ENCODE results near the gene TNFAIP8. TPM values are rescaled to one million over a fixed set of nuclear protein-coding genes. Genes with fewer than 3 reads are reported as not detected.

The TNFAIP8 gene
- total and polyA plus RNA-seq, 2 of the 13 experiments (the other 11 are each of a cell fraction or from before 2014, with no cell fraction given) = 6.4 to 11.2 TPM

- no peak overlapping the region for H3K4me3 ChIP-seq (replicated peaks in 1 of 3; ENCODE audit: insufficient read depth in 1 of 3, low read depth in 2 of 3, low read length in 3 of 3)
- H4K20me1 ChIP-seq (ENCODE audit: insufficient read depth, low read length) = no peaks in the 10 kb centered on the region
- no peak overlapping the region for H3K9ac ChIP-seq (ENCODE audit: insufficient read depth, low read depth, low read length)
- H3K36me3 ChIP-seq (replicated peaks in 1 of 2; ENCODE audit: control insufficient read depth in 1 of 2, insufficient read depth in 2 of 2, low read length in 2 of 2) = no peaks in the 10 kb centered on the region
- DNase-seq (ENCODE audit: low spot score) (no peak), FAIRE-seq (no peak), ATAC-seq (no peak)
- H3K4me1 ChIP-seq (ENCODE audit: insufficient read depth, low read length) = peaks cover 19% of the 10 kb centered on the region
- H2AFZ ChIP-seq (ENCODE audit: low read length) = no peak overlapping the region
- no peak for TF ChIP-seq GABPA (IDR thresholded peaks at IDR 0.05; ENCODE audit: low read depth, low read length)
- TF ChIP-seq GABPA (CRISPR knock-in tag; IDR thresholded peaks at IDR 0.05; ENCODE audit: low read depth) = no peak
- no peak for TF ChIP-seq SMAD3 (CRISPR knock-in tag; IDR thresholded peaks at IDR 0.05)
- TF ChIP-seq ZUFSP (CRISPR knock-in tag; IDR thresholded peaks at IDR 0.05; ENCODE audit: borderline replicate concordance) = no peak
- no peak for TF ChIP-seq SUZ12 (IDR thresholded peaks at IDR 0.05; ENCODE audit: low read depth, low read length)
- TF ChIP-seq SALL2 (CRISPR knock-in tag; IDR thresholded peaks at IDR 0.05) = no peak
- TF ChIP-seq GATA4 (IDR thresholded peaks at IDR 0.05; ENCODE audit: borderline replicate concordance, low read depth) = no peak
- no TSS peak for BruUV-seq (replicated peaks)
- ChIA-PET CTCF (ENCODE audit: low intra/inter-chr PET ratio, low total read pairs) (no interaction called here), POLR2A (interaction anchor here (0.8 to 1.5 kb wide), 3 partner anchors 24 to 253 kb away, joined by 3 to 6 read pairs (median 4); partner anchors contain the start of gene DMXL1)
- H3K27ac ChIP-seq (ENCODE audit: extremely low read length, insufficient read depth, low read length) = peak overlapping the region; percentile 14
- no peaks in the 10 kb centered on the region for H3K27me3 ChIP-seq (ENCODE audit: control insufficient read depth in 1 of 2, insufficient read depth in 2 of 2, low read length in 2 of 2)
- intact Hi-C loops (cut with micrococcal nuclease; ENCODE audit: unreplicated experiment) = no loop called here
- no peaks in the 10 kb centered on the region for H3K79me2 ChIP-seq (ENCODE audit: insufficient read depth, low read length)
- in situ Hi-C loops (cut with HindIII; ENCODE audit: extremely low pct_ligation_motif_present, low pct_unique_long_range_greater_than_20kb) = no loop called here
- H3K4me2 ChIP-seq (ENCODE audit: low read depth, low read length) = no peak overlapping the region
- no peaks in the 10 kb centered on the region for H3K9me3 ChIP-seq (ENCODE audit: low read length)
These were observed 32.2 kb upstream of the TNFAIP8 start for GRCh38 chr5:119323601-119324000.

GRCh38 chr5:119324842-119325241 is 31.0 kb upstream of the TNFAIP8 start:
- H3K79me2 ChIP-seq (ENCODE audit: insufficient read depth, low read length) = no peaks in the 10 kb centered on the region
- DNase-seq (ENCODE audit: low spot score) (no peak), ATAC-seq (no peak), FAIRE-seq (no peak)
- H3K4me2 ChIP-seq (ENCODE audit: low read depth, low read length) = no peak overlapping the region
- WGBS (ENCODE audit: low lambda C conversion rate) = 98% methylated on average over 4 of the region's 4 CpGs
- H3K36me3 ChIP-seq (replicated peaks in 1 of 2; ENCODE audit: control insufficient read depth in 1 of 2, insufficient read depth in 2 of 2, low read length in 2 of 2) = no peaks in the 10 kb centered on the region
- H3K27ac ChIP-seq (ENCODE audit: extremely low read length, insufficient read depth, low read length) = no peak overlapping the region
- H3K27me3 ChIP-seq (ENCODE audit: control insufficient read depth in 1 of 2, insufficient read depth in 2 of 2, low read length in 2 of 2) = no peaks in the 10 kb centered on the region
- no peaks in the 10 kb centered on the region for H4K20me1 ChIP-seq (ENCODE audit: insufficient read depth, low read length)
- no peak overlapping the region for H3K9ac ChIP-seq (ENCODE audit: insufficient read depth, low read depth, low read length)
- no peak overlapping the region for H3K4me3 ChIP-seq (replicated peaks in 1 of 3; ENCODE audit: insufficient read depth in 1 of 3, low read depth in 2 of 3, low read length in 3 of 3)
- CTCF ChIA-PET (ENCODE audit: low intra/inter-chr PET ratio, low total read pairs) = no interaction called here
- BruUV-seq (replicated peaks) = no TSS peak
- POLR2A ChIA-PET = interaction anchor here (1.5 kb wide), 2 partner anchors 25 to 57 kb away, joined by 4 to 6 read pairs; no protein-coding TSS in a partner anchor
- no peaks in the 10 kb centered on the region for H3K9me3 ChIP-seq (ENCODE audit: low read length)
- H2AFZ ChIP-seq (ENCODE audit: low read length) = no peak overlapping the region
- peaks cover 19% of the 10 kb centered on the region for H3K4me1 ChIP-seq (ENCODE audit: insufficient read depth, low read length)
- in situ Hi-C loops (cut with HindIII; ENCODE audit: extremely low pct_ligation_motif_present, low pct_unique_long_range_greater_than_20kb) = no loop called here
- intact Hi-C loops (cut with micrococcal nuclease; ENCODE audit: unreplicated experiment) = no loop called here
- TF ChIP-seq TMF1 (CRISPR knock-in tag; IDR thresholded peaks at IDR 0.05; ENCODE audit: low read depth) (no peak), ZSCAN20 (CRISPR knock-in tag; IDR thresholded peaks at IDR 0.05; ENCODE audit: borderline replicate concordance) (no peak), SP5 (CRISPR knock-in tag; IDR thresholded peaks at IDR 0.05; ENCODE audit: borderline replicate concordance, low read depth) (no peak), NFYB (CRISPR knock-in tag; IDR thresholded peaks at IDR 0.05) (no peak), ZNF232 (CRISPR knock-in tag; IDR thresholded peaks at IDR 0.05; ENCODE audit: borderline replicate concordance) (no peak), CREM (IDR thresholded peaks at IDR 0.05) (no peak), CREM (CRISPR knock-in tag; IDR thresholded peaks at IDR 0.05) (no peak), PAWR (CRISPR knock-in tag; IDR thresholded peaks at IDR 0.05; ENCODE audit: borderline replicate concordance) (no peak), IKZF1 (IDR thresholded peaks at IDR 0.05) (no peak)
- TF ChIP-seq, protein P1, sequence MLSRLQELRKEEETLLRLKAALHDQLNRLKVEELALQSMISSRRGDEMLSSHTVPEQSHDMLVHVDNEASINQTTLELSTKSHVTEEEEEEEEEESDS (CRISPR knock-in tag; IDR thresholded peaks at IDR 0.05; ENCODE audit: borderline replicate concordance) = no peak
- TF ChIP-seq, protein P2, sequence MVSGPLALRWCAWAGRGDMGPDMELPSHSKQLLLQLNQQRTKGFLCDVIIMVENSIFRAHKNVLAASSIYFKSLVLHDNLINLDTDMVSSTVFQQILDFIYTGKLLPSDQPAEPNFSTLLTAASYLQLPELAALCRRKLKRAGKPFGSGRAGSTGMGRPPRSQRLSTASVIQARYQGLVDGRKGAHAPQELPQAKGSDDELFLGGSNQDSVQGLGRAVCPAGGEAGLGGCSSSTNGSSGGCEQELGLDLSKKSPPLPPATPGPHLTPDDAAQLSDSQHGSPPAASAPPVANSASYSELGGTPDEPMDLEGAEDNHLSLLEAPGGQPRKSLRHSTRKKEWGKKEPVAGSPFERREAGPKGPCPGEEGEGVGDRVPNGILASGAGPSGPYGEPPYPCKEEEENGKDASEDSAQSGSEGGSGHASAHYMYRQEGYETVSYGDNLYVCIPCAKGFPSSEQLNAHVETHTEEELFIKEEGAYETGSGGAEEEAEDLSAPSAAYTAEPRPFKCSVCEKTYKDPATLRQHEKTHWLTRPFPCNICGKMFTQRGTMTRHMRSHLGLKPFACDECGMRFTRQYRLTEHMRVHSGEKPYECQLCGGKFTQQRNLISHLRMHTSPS (CRISPR knock-in tag; IDR thresholded peaks at IDR 0.05; ENCODE audit: low read depth) = no peak

All from HepG2 (cell line).